Measurements from ENCODE around the gene ACO2. TPM values are rescaled to one million over a fixed set of nuclear protein-coding genes. Genes with fewer than 3 reads are reported as not detected.

Gene ACO2
- total RNA-seq, 1 experiment from 2014 or later = 66.6 TPM

DNA sequence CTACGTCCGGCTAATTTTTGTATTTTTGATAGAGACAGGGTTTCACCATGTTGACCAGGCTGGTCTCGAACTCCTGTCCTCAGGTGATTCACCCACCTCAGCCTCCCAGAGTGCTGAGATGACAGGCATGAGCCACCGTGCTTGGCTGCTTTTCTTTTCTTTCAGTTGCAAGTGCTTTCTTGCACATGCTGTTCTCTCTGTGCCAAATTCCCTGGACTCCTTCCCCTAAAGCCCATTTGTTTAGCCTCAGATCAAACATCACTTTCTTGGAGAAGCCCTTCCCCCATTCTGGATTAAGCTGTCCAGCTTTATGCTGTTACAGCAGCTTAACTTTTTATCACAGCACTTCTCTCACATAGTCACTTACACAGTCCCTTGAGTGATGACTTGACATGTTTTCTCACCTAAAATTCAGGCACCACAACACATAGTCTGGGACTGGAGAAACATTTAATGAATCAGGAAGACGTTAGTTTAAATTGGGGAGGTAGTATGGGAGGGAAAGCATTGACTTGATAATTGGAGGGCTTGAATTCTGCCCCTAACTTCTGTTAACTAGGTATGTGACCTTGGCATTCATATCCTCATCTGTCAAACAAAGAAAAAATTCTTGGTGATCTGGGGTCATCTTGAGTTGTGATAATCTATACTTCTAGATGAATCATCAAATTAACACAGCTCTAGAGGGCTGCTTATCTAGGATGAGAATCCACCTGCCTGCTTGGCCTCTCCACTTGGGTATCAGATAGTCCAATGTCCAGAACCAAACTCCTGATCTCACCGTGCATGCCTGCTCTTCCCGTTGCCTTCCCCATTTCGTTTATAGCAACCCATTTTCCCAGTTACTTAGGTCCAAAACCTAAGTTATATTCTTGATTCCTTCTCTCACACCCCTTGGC is 18.4 kb downstream of the ACO2 start:
- Histone ChIP-seq H3K9me3 (ENCODE audit: control insufficient read depth, low read depth, low read length) (no peaks in the 10 kb centered on the region), H3K4me2 (ENCODE audit: insufficient read depth, insufficient read length, low read length) (no peak overlapping the region), H2AK5ac (ENCODE audit: insufficient read length, low read length) (no peak overlapping the region), H3K14ac (ENCODE audit: insufficient read depth, low read length) (no peak overlapping the region), H3T11ph (ENCODE audit: low read length) (no peak overlapping the region), H2BK15ac (ENCODE audit: low read depth, low read length) (no peak overlapping the region), H3K9ac (ENCODE audit: extremely low read depth, insufficient read length, low read length) (no peak overlapping the region), H4K5ac (ENCODE audit: insufficient read length, low read depth, low read length) (no peak overlapping the region), H4K20me1 (ENCODE audit: control insufficient read depth, insufficient read depth, insufficient read length) (no peaks in the 10 kb centered on the region), H2AFZ (ENCODE audit: low read length) (no peak overlapping the region), H2BK120ac (ENCODE audit: low read depth, low read length, poor library complexity, severe bottlenecking) (no peak overlapping the region), H3K18ac (ENCODE audit: insufficient read length, low read depth, low read length) (no peak overlapping the region), H3K79me1 (ENCODE audit: insufficient read depth, low read depth, low read length, poor library complexity, severe bottlenecking) (peaks cover 8% of the 10 kb centered on the region), H3K79me2 (ENCODE audit: insufficient read depth, low read length) (peaks cover 10% of the 10 kb centered on the region; the same call in 1 of the 2 replicates), H3K27me3 (ENCODE audit: insufficient read depth, low read length) (no peaks in the 10 kb centered on the region), H3K23ac (ENCODE audit: insufficient read length, low read depth, low read length) (no peak overlapping the region), H3K4ac (ENCODE audit: low read depth, low read length) (no peak overlapping the region), H2BK20ac (ENCODE audit: low read depth, low read length, poor library complexity, severe bottlenecking) (no peak overlapping the region), H3K56ac (ENCODE audit: insufficient read length, low read depth, low read length) (no peak overlapping the region), H2BK12ac (ENCODE audit: insufficient read length, low read depth, low read length) (no peak overlapping the region), H3K4me1 (ENCODE audit: insufficient read depth, low read length) (peaks cover 16% of the 10 kb centered on the region), H4K91ac (ENCODE audit: insufficient read length, low read depth, low read length) (no peak overlapping the region), H3K27ac (ENCODE audit: insufficient read length, low read depth, low read length) (no peak overlapping the region), H3K23me2 (ENCODE audit: insufficient read length, low read depth, low read length, poor library complexity, severe bottlenecking) (no peaks in the 10 kb centered on the region), H4K8ac (replicated peaks; ENCODE audit: insufficient read length, low read depth, low read length) (no peak overlapping the region), H2BK5ac (ENCODE audit: insufficient read length, low read length) (no peak overlapping the region)
- H3K27me3 Mint-ChIP-seq (ENCODE audit: low read depth) = peaks cover 2% of the 10 kb centered on the region; the same call in 1 of the 2 replicates
- peak overlapping the region in 2 of 3 experiments; percentile 32 to 45; a peak in 4 of 7 replicates for H3K27ac Mint-ChIP-seq
- TF ChIP-seq, protein P1, sequence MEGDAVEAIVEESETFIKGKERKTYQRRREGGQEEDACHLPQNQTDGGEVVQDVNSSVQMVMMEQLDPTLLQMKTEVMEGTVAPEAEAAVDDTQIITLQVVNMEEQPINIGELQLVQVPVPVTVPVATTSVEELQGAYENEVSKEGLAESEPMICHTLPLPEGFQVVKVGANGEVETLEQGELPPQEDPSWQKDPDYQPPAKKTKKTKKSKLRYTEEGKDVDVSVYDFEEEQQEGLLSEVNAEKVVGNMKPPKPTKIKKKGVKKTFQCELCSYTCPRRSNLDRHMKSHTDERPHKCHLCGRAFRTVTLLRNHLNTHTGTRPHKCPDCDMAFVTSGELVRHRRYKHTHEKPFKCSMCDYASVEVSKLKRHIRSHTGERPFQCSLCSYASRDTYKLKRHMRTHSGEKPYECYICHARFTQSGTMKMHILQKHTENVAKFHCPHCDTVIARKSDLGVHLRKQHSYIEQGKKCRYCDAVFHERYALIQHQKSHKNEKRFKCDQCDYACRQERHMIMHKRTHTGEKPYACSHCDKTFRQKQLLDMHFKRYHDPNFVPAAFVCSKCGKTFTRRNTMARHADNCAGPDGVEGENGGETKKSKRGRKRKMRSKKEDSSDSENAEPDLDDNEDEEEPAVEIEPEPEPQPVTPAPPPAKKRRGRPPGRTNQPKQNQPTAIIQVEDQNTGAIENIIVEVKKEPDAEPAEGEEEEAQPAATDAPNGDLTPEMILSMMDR (conservative IDR thresholded peaks at IDR 0.05) = no peak
- H3K9me3 Mint-ChIP-seq = no peaks in the 10 kb centered on the region
- no peak overlapping the region for H3K4me3 Mint-ChIP-seq
- no CpG with 5 or more reads among the region's 8 CpGs for WGBS (ENCODE audit: extremely low coverage, insufficient read length, low lambda C conversion rate)
- no peaks in the 10 kb centered on the region; a peak in 1 of 7 replicates for H3K36me3 Mint-ChIP-seq (ENCODE audit: insufficient read depth in 1 of 3, low read depth in 3 of 3)
- DNase-seq = no peak
- peaks cover 59 to 71% of the 10 kb centered on the region in 2 experiments for H3K4me1 Mint-ChIP-seq

Measured in H9 (cell line).